Amniotic epithelial cell (primary cell): ENCODE measurements around the gene AFAP1L1.
A peak's percentile ranks its signal among the peaks of the same experiment; 100 is the strongest.

Source experiments
- DNase-seq: peaks from one replicate; pipeline ENCODE4 v3.0.0-alpha.2; 2010; ENCODE audit warnings: low read depth

Gene AFAP1L1

DNA sequence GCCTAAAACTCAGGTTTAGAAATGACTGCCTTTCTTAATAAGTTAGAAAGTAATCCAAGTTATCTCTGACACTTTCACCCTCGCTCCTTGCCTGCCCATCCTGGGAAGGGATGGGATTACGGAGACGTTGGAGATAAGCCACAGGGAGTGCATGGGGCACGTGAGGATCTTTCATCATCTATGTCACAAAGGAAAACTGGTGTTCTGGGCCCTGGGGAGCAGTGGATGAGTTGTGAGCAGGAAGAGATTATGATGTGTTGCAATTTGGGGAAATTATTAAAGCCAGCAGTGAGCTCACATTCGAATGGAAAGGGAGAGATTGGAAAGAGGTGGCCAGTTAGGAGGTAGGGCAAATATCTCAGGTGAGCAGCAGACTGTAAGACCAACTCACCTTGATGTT, 12.8 kb downstream of the AFAP1L1 start:
- peak; percentile 86 for DNase-seq

DNA sequence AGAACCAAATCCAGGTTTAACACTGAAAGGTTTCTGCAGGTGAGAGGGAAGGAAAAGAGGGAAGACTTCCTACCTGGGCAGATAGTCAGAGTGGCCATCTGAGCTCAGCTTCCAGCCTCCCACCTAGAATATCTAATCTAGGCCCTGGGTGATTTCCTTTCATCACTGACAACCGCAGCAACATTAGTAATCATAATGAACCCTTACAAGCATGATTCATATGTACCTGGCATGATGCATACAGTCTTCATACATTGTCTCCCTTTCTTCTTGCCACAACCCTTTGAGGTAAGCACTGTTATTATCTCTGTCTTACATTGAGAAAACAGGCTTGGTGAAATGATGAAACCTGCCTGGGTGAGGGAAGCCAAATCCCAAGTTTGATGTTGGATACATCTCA, 13.5 kb downstream of the AFAP1L1 start:
- peak; percentile 41 for DNase-seq

DNA sequence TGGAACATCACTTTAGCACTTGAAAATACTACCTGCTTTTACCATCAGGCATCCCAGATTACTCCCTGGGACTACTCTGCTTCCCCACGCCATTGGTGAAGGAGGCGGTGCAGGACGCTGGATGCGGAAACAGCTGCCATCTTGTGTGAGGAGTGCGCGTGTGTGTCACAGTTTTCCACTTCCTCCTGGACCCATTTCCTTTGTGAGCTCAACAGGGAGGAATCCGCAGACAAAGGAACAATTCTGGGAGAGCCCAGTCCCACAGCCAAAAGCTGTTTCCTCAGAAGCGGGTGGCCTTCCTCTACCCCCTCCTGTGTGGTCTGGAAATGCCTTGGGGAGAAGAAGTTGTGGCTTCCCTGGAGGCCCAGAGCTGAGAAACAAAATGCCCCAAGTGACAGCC, 16.8 kb downstream of the AFAP1L1 start:
- no peak for DNase-seq

GRCh38 chr5:149289301-149289700, 17.6 kb downstream of the AFAP1L1 start:
- no peak for DNase-seq

- DNase-seq = no peak
Observed at GRCh38 chr5:149294872-149295829, 23.5 kb downstream of the AFAP1L1 start.

GRCh38 chr5:149297340-149298025, 25.8 kb downstream of the AFAP1L1 start:
- DNase-seq = peak; percentile 53

DNA sequence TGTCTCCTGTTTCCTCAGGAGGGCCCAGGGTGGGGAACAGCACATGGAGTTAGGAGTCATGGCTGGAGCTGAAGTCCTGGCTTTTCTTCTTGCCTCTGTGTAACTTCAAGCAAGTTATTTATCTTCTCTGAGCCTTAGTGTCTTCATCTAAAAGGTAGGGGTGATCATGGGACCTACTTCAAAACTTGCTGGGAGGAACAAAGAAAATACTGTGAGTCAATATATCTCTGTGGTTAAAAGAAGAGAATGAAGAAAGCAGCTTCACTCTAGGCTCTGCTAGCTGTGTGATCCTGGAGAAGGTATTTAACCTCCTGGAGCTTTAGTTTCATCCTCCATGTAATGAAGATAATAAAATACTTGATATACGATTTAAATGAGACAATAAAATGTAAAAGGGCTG, 26.5 kb downstream of the AFAP1L1 start:
- peak; percentile 28 for DNase-seq

DNA sequence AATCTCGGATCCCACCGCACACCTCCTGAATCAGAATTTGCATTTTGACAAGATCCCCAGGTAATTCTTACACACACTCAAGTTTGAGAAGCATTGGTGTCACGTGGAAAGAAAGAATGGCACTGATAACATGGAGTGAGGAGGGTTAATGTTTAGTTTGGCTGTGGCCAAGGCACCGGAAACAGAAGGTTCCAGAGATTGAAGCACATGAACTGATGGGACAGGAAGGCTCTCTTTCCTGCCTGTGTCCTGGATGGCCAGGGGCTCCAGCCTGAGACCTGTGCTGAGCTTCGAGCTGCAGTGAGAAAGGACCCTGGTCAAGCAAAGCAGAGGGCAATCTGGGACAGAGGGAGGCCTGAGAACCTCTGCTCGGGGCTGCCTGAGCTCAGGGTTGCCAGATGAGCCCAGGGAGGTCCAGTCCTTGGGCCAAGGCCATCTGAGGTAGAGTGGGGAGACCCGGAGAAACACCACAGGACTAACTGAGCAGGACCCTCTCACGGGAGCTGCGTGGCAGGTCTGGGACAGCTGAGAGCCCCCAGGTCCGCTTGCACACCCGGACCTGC, 27.3 kb downstream of the AFAP1L1 start:
- no peak for DNase-seq

DNA sequence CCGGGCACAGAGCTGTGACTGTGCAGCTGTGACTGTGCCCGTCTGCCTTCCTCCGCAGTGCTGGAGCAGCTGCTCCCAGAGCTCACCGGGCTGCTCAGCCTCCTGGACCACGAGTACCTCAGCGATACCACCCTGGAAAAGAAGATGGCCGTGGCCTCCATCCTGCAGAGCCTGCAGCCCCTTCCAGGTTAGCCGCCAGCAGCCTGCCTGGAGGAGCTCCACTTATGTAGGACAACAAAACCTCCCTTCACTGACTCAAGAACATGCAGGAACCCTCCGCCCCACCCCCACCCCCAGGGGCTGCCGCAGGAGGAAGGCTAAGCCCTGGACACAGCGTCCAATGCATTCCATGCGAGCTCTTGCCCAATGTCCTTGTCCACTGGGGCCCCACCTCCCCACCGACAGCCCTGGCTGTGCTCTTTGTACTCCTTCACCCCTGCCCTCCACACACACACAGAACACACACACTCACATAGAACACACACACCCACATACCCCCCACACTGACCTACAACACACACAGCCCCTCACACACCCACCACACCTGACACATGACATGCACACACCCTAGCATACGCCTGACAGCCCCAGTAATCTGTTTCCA, 27.9 kb downstream of the AFAP1L1 start:
- DNase-seq = peak; percentile 71

DNA sequence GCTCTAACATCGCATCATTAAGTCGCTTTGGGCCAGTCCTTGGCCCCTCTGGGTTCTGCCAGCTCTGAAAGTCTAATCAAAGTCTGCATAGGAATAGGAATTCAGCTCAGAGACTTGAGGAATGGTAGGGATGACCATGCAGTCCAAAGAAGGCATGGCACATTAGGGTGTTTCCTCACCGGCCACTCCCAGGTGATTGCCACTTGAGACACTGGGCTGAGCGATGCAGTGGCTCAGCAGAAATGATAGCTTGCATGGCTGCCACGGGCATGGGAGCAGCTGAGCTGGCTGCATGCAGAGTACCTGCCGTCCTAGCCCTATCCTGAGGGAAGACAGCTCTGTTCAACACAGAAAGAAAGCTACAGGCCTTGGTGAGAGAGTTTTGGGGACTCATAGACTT, 28.8 kb downstream of the AFAP1L1 start:
- DNase-seq = no peak

- DNase-seq = no peak
Observed at GRCh38 chr5:149301049-149301743, 29.5 kb downstream of the AFAP1L1 start.

- peak; percentile 49 for DNase-seq
Observed at GRCh38 chr5:149301744-149302380, 30.2 kb downstream of the AFAP1L1 start.

- DNase-seq = no peak
Observed at GRCh38 chr5:149302641-149303040, 31.0 kb downstream of the AFAP1L1 start.

DNA sequence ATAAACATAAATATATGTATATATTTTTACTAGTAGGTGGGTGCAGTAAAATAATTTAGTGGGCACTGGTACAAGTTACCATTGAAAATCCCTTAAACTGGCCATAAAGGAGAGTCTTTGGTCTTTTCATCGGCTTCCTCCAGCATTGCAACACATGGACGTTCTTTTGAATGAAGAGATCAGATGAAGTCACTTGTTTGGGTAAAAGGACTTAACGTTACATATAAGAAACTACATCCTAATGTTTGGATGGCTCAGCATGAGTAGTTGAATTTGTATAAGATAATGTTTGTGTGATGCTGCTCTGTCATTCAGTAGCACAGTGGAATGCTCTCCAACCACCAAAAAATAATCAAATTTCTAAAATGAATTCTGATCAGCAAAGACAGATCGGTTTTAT, 31.6 kb downstream of the AFAP1L1 start:
- no peak for DNase-seq

GRCh38 chr5:149304195-149305078, 32.8 kb downstream of the AFAP1L1 start:
- no peak for DNase-seq

- no peak for DNase-seq
Observed at GRCh38 chr5:149309354-149309753, 37.7 kb downstream of the AFAP1L1 start.

DNA sequence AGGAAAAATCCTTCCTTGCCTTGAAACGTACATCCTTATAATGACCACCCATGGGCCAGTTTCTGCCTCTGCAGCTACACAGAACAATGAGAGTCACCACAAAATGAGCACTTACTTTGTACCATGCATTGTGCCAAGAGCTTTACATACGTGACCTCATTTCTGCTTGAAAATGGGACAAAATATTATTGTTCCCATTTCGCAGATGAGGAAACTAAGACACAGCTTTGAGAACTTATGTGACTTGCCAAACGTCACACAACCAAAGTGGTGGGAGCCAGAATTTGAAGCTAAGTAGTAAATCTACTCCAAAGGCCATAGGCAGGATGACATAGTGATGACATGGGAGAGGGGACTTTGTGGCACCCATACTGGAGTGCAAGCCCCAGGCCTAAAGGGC, 38.8 kb downstream of the AFAP1L1 start:
- DNase-seq = no peak

DNA sequence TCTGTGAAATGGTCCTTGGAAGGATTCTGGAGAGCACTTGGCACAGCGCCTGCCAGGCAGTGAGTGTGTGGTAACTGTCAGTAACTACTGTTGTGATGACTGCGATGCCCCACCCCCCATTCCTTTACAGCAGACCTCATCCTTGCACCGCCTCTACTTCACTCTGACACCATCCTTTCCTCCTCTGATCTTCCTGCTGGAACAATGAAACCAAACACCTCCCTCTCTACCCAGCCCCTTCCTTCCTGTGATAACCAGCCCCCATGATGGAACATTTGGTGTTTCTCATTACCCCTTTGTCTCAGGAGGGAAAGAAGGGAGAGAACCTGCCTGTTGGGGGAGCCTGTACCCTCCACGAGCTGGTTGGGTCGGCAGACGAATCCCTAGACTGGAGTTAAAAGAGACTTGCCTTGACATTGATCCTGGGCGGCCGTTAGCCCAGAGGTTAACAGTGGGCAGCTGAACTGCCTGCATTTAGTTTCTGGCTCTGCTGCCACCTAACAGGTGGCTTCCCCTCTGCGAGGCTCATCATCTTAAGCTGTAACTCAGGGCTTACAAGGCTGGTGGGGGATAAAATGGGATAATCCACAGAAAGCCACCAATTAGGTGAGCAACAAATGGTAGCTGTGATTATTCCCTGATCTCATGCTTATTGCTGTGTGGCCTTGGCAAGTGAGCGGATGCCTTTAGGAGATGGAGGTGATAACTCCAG, 39.4 kb downstream of the AFAP1L1 start:
- DNase-seq = peak; percentile 90

DNA sequence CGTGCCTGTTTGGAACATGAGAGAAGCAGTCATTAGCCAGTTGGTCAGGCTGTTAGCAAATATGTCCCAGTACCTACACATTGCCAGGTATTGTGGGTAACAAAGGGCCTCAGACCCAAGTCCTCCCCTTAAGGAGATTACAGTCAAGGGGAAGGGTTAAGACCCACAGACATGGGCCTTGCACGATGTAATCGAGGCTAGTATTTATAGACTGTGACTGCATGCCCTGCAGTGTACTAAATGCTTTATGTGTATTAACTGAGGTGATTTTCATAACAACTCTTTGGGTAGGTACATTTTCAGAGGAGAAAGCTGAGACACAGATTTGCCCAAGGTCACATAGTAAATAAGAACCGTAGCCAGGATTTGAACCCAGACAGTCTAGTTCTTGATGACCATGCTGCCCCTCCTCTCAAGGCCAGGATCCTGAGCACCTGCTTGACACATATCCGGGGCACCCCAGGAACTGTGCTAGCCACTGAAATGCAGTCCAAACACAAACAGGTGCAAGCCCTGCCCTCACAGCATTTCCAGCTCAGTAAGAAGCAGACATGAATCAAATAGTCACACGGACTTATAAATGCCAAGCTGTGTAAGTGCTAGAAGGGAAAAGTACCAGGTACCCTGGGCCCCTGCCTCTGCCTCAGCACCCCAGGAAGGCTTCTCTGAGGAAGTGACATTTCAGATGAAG, 41.6 kb downstream of the AFAP1L1 start:
- DNase-seq = no peak
